HCT116 (cell line): ENCODE measurements around the gene ZNF804A. TPM values are rescaled to one million over a fixed set of nuclear protein-coding genes. Genes with fewer than 3 reads are reported as not detected.

Experiments used
- ATAC-seq: fragments of 200-7000 bp; cut with Tn5 transposase; 2 replicates; pipeline ENCODE4 v1.9.1; 2020; ENCODE audit warnings: mild to moderate bottlenecking, moderate library complexity
- BruUV-seq: library from RNA; stranded (reverse); fragments of 400-500 nt; replicated peaks from 2 replicates; lab custom pipeline; 2021; lab: Mats Ljungman, UMichigan
- CTCF ChIA-PET: fragments of 300-600 bp; sonication (Branson Sonifier 250); formaldehyde crosslinking; loops from one replicate; lab custom pipeline; 2021; ENCODE audit warnings: antibody characterized with exemption; lab: Charles Lee
- POLR2A ChIA-PET: fragments of 300-600, 350-600 bp; sonication (Branson Sonifier 250); formaldehyde crosslinking; loops from one replicate; lab custom pipeline; 2021; ENCODE audit warnings: antibody characterized with exemption; lab: Charles Lee
- RAD21 ChIA-PET, 2 experiments: fragments of 300-600 bp; sonication (Branson Sonifier 250); formaldehyde crosslinking; loops; one replicate each; lab custom pipeline; 2023; ENCODE audit warnings: low total read pairs in 2 of 2; ENCODE audit not compliant: uncharacterized antibody in 2 of 2, unreplicated experiment in 2 of 2, low non-redundant PET in 1 of 2; lab: Charles Lee
- DNase-seq: peaks from one replicate; pipeline ENCODE4 v3.0.0-alpha.2; 2010; ENCODE audit warnings: low read depth, low spot score
- H2AFZ ChIP-seq: fragments of 200-600 bp; shearing (Covaris generic), sonication (generic); 2 replicates; pipeline ENCODE4 v1.6.1; 2017; ENCODE audit warnings: low read depth, mixed run types, mixed read lengths, antibody characterized with exemption, low read length; ENCODE audit not compliant: poor library complexity, severe bottlenecking
- H3K27ac ChIP-seq: 2 replicates; pipeline ENCODE4 v1.5.1; 2012; ENCODE audit warnings: low read depth, low read length
- H3K27me3 ChIP-seq: fragments of 200-600 bp; sonication (generic); 2 replicates; pipeline ENCODE4 v1.6.1; 2016; ENCODE audit warnings: mixed run types, low read length, mixed read lengths; ENCODE audit not compliant: insufficient read depth
- H3K36me3 ChIP-seq, 2 experiments: fragments of 200-500 bp in 1 of 2; fragments of 200-600 bp in 1 of 2; sonication (Bioruptor generic) in 1 of 2; sonication (generic) in 1 of 2; 2 replicates each; pipeline versions ENCODE4 v1.5.1 to v1.6.1; 2014 to 2016; ENCODE audit warnings: low read length in 2 of 2, inconsistent platforms in 1 of 2, mixed read lengths in 1 of 2, mixed run types in 1 of 2; ENCODE audit not compliant: insufficient read depth in 2 of 2, control insufficient read depth in 1 of 2
- H3K4me1 ChIP-seq, 2 experiments: fragments of 200-600 bp in 1 of 2; sonication (generic) in 1 of 2; 2 replicates each; pipeline versions ENCODE4 v1.5.1 to v1.6.1; 2012 to 2017; ENCODE audit warnings: low read length in 2 of 2, inconsistent platforms in 1 of 2, mild to moderate bottlenecking in 1 of 2, mixed read lengths in 1 of 2, mixed run types in 1 of 2, moderate library complexity in 1 of 2; ENCODE audit not compliant: insufficient read depth in 2 of 2, control insufficient read depth in 1 of 2
- H3K4me2 ChIP-seq: fragments of 200-600 bp; sonication (generic); 2 replicates; pipeline ENCODE4 v1.6.1; 2017; ENCODE audit warnings: mixed run types, low read length, mixed read lengths
- H3K4me3 ChIP-seq, 2 experiments: fragments of 200-600 bp in 1 of 2; sonication (generic) in 1 of 2; replicated peaks in 1 of 2; 2 replicates each; pipeline ENCODE4 v1.5.1; 2011 to 2016; ENCODE audit warnings: low read length in 2 of 2, control low read depth in 1 of 2, low read depth in 1 of 2, mild to moderate bottlenecking in 1 of 2, mixed read lengths in 1 of 2, mixed run types in 1 of 2
- H3K79me2 ChIP-seq: fragments of 200-600 bp; sonication (generic); 2 replicates; pipeline ENCODE4 v1.6.1; 2017; ENCODE audit warnings: mild to moderate bottlenecking, mixed run types, low read length, moderate library complexity, mixed read lengths; ENCODE audit not compliant: insufficient read depth
- H3K9ac ChIP-seq: fragments of 200-600 bp; sonication (generic); 2 replicates; pipeline ENCODE4 v1.6.1; 2016; ENCODE audit warnings: low read length, mixed read lengths
- H3K9me2 ChIP-seq: fragments of 200-600 bp; sonication (generic), shearing (Covaris generic); 2 replicates; pipeline ENCODE4 v1.6.1; 2017; ENCODE audit warnings: mixed run types, mild to moderate bottlenecking, moderate library complexity; ENCODE audit not compliant: insufficient read depth
- H3K9me3 ChIP-seq, 2 experiments: fragments of 200-500 bp in 1 of 2; fragments of 200-600 bp in 1 of 2; sonication (Bioruptor generic) in 1 of 2; sonication (generic) in 1 of 2; 2 replicates each; pipeline ENCODE4 v1.6.1; 2014 to 2017; ENCODE audit warnings: low read length in 2 of 2, mixed read lengths in 2 of 2, inconsistent platforms in 1 of 2, low read depth in 1 of 2, mild to moderate bottlenecking in 1 of 2, mixed run types in 1 of 2, moderate library complexity in 1 of 2; ENCODE audit not compliant: control insufficient read depth in 1 of 2, insufficient read depth in 1 of 2
- H4K20me1 ChIP-seq: fragments of 200-600 bp; sonication (generic), shearing (Covaris generic); 2 replicates; pipeline ENCODE4 v1.6.1; 2017; ENCODE audit warnings: mixed run types, mild to moderate bottlenecking, moderate library complexity; ENCODE audit not compliant: insufficient read depth
- CEBPB ChIP-seq: IDR thresholded peaks from 2 replicates; pipeline ENCODE4 v1.6.1; 2012; ENCODE audit warnings: low read depth
- CTCF ChIP-seq, 3 experiments: fragments of 200-600 bp in 1 of 3; sonication (generic) in 1 of 3; IDR thresholded peaks in 2 of 3; conservative IDR thresholded peaks in 1 of 3; 2 replicates each; pipeline ENCODE4 v1.5.1; 2012 to 2017; ENCODE audit warnings: low read depth in 2 of 3, low read length in 2 of 3, antibody characterized with exemption in 1 of 3, borderline replicate concordance in 1 of 3, control low read depth in 1 of 3, mild to moderate bottlenecking in 1 of 3, mixed read lengths in 1 of 3, mixed run types in 1 of 3, moderate library complexity in 1 of 3; ENCODE audit not compliant: insufficient read depth in 1 of 3
- EGR1 ChIP-seq: IDR thresholded peaks from 2 replicates; pipeline ENCODE4 v1.6.1; 2012; ENCODE audit warnings: low read depth
- EZH2 ChIP-seq: fragments of 200-600 bp; sonication (generic); IDR thresholded peaks from 2 replicates; pipeline ENCODE4 v1.6.1; 2017; ENCODE audit warnings: antibody characterized with exemption, mixed run types
- MAX ChIP-seq: IDR thresholded peaks from 2 replicates; pipeline ENCODE4 v1.6.1; 2012
- POLR2AphosphoS5 ChIP-seq: IDR thresholded peaks from 2 replicates; pipeline ENCODE4 v1.6.1; 2011; ENCODE audit warnings: mild to moderate bottlenecking, low read depth, low read length, moderate library complexity
- RAD21 ChIP-seq: IDR thresholded peaks from 2 replicates; pipeline ENCODE4 v1.6.1; 2012; ENCODE audit warnings: low read depth, mild to moderate bottlenecking
- intact Hi-C: fragments of 100-400 bp; cut with micrococcal nuclease; formaldehyde crosslinking; loops from 2 replicates; pipeline ENCODE4 v1.10.0; 2022
- total RNA-seq: library from RNA; stranded (reverse); gene quantifications from one replicate; pipeline ENCODE4 v1.2.1, GENCODE V29; 2021; ENCODE audit not compliant: unreplicated experiment

Gene ZNF804A
- total RNA-seq, 1 experiment from 2014 or later = 0.61 TPM

GRCh38 chr2:184936761-184937160, 338.4 kb downstream of the ZNF804A start:
- RAD21 ChIA-PET = no interaction called here
- Histone ChIP-seq H2AFZ (no peak overlapping the region), H3K9me3 (no peaks in the 10 kb centered on the region), H3K36me3 (no peaks in the 10 kb centered on the region), H3K4me1 (no peaks in the 10 kb centered on the region), H3K27me3 (no peaks in the 10 kb centered on the region), H3K4me3 (no peak overlapping the region), H3K9me2 (no peaks in the 10 kb centered on the region), H3K4me2 (no peak overlapping the region), H4K20me1 (no peaks in the 10 kb centered on the region), H3K9ac (no peak overlapping the region), H3K79me2 (no peaks in the 10 kb centered on the region)
- intact Hi-C loops = no loop called here
- no TSS peak for BruUV-seq
- ATAC-seq = no peak
- POLR2A ChIA-PET = no interaction called here
- CTCF ChIA-PET = no interaction called here
- DNase-seq = no peak
- TF ChIP-seq EZH2 = no peak
- no peak for TF ChIP-seq CTCF (IDR thresholded peaks at IDR 0.05 in 2 of 3, conservative IDR thresholded peaks at IDR 0.05 in 1 of 3; ENCODE audit: borderline replicate concordance in 1 of 3, insufficient read depth in 1 of 3, low read depth in 2 of 3, low read length in 2 of 3)
- TF ChIP-seq RAD21 = no peak
- TF ChIP-seq POLR2AphosphoS5 = no peak
- no peak for TF ChIP-seq EGR1
- TF ChIP-seq, all 23 proteins: peak for 0
- no peak overlapping the region for H3K27ac ChIP-seq

- no peak for ATAC-seq
- ChIA-PET POLR2A (no interaction called here), CTCF (no interaction called here), RAD21 (no interaction called here)
- H3K4me2 ChIP-seq = no peak overlapping the region
- H3K4me1 ChIP-seq = no peaks in the 10 kb centered on the region
- intact Hi-C loops = no loop called here
- no TSS peak for BruUV-seq
- no peaks in the 10 kb centered on the region for H4K20me1 ChIP-seq
- no peak overlapping the region for H2AFZ ChIP-seq
- DNase-seq = no peak
- H3K79me2 ChIP-seq = no peaks in the 10 kb centered on the region
- H3K36me3 ChIP-seq = no peaks in the 10 kb centered on the region
- H3K9me3 ChIP-seq = no peaks in the 10 kb centered on the region
- H3K27me3 ChIP-seq = no peaks in the 10 kb centered on the region
- TF ChIP-seq CTCF (IDR thresholded peaks at IDR 0.05 in 2 of 3, conservative IDR thresholded peaks at IDR 0.05 in 1 of 3; ENCODE audit: borderline replicate concordance in 1 of 3, insufficient read depth in 1 of 3, low read depth in 2 of 3, low read length in 2 of 3) (no peak), MAX (no peak), CEBPB (no peak)
- no peaks in the 10 kb centered on the region for H3K9me2 ChIP-seq
- H3K4me3 ChIP-seq = no peak overlapping the region
- no peak overlapping the region for H3K9ac ChIP-seq
- no peak overlapping the region for H3K27ac ChIP-seq
Observed at GRCh38 chr2:184938221-184938985, 340.1 kb downstream of the ZNF804A start.
